PC-3 (cell line): ENCODE results near the gene UFC1. TPM values are rescaled to one million over a fixed set of nuclear protein-coding genes. Genes with fewer than 3 reads are reported as not detected.

Source experiments
- ATAC-seq: fragments of 200-7000 bp; cut with Tn5 transposase; 2 replicates; pipeline ENCODE4 v1.9.1; 2020; ENCODE audit warnings: mild to moderate bottlenecking, moderate library complexity
- BruUV-seq: library from RNA; stranded (reverse); fragments of 400-500 nt; replicated peaks from 2 replicates; lab custom pipeline; 2021; lab: Mats Ljungman, UMichigan
- CTCF ChIA-PET: fragments of 300-600 bp; sonication (Branson Sonifier 250); formaldehyde crosslinking; loops from one replicate; lab custom pipeline; 2022; ENCODE audit warnings: antibody characterized with exemption; lab: Charles Lee
- POLR2A ChIA-PET: fragments of 300-600 bp; sonication (Branson Sonifier 250); formaldehyde crosslinking; loops from one replicate; lab custom pipeline; 2022; ENCODE audit warnings: antibody characterized with exemption; ENCODE audit not compliant: unreplicated experiment; lab: Charles Lee
- DNase-seq: peaks from one replicate; pipeline ENCODE4 v3.0.0-alpha.2; 2015
- H2AFZ ChIP-seq: fragments of 300-600 bp; sonication (generic); 2 replicates; pipeline ENCODE4 v1.6.0; 2016; ENCODE audit warnings: antibody characterized with exemption, low read length
- H3F3A ChIP-seq: fragments of 300-600 bp; sonication (generic); one replicate; pipeline ENCODE4 v1.6.0; 2017; ENCODE audit warnings: antibody characterized with exemption, low read length, control low read depth, mild to moderate bottlenecking; ENCODE audit not compliant: unreplicated experiment
- H3K27ac ChIP-seq: fragments of 300-600 bp; sonication (generic); 2 replicates; pipeline ENCODE4 v1.5.1; 2016; ENCODE audit warnings: mild to moderate bottlenecking, low read length
- H3K27me3 ChIP-seq: fragments of 300-600 bp; sonication (generic); 2 replicates; pipeline ENCODE4 v1.6.1; 2016; ENCODE audit warnings: low read length, mixed read lengths
- H3K36me3 ChIP-seq: fragments of 300-600 bp; sonication (generic); 2 replicates; pipeline ENCODE4 v1.6.1; 2016; ENCODE audit warnings: low read depth, mixed run types, low read length, mixed read lengths
- H3K4me1 ChIP-seq: fragments of 300-600 bp; sonication (generic); 2 replicates; pipeline ENCODE4 v1.5.1; 2016; ENCODE audit warnings: low read length; ENCODE audit not compliant: insufficient read depth
- H3K4me2 ChIP-seq: fragments of 300-600 bp; sonication (generic); 2 replicates; pipeline ENCODE4 v1.6.0; 2016; ENCODE audit warnings: low read length
- H3K4me3 ChIP-seq: fragments of 300-600 bp; sonication (generic); 2 replicates; pipeline ENCODE4 v1.5.1; 2016; ENCODE audit warnings: mild to moderate bottlenecking, low read length, mixed read lengths
- H3K79me2 ChIP-seq: fragments of 300-600 bp; sonication (generic); 2 replicates; pipeline ENCODE4 v1.6.1; 2017; ENCODE audit warnings: low read length, mixed read lengths
- H3K9ac ChIP-seq: fragments of 300-600 bp; sonication (generic); 2 replicates; pipeline ENCODE4 v1.6.0; 2016; ENCODE audit warnings: mild to moderate bottlenecking, low read length
- H3K9me2 ChIP-seq: fragments of 300-600 bp; sonication (generic); replicated peaks from 2 replicates; pipeline ENCODE4 v1.6.1; 2016; ENCODE audit warnings: mixed run types, low read length, mixed read lengths
- H3K9me3 ChIP-seq: fragments of 300-600 bp; sonication (generic); 2 replicates; pipeline ENCODE4 v1.6.1; 2016; ENCODE audit warnings: low read length, mixed read lengths
- H4K20me1 ChIP-seq: fragments of 300-600 bp; sonication (generic); 2 replicates; pipeline ENCODE4 v1.6.1; 2016; ENCODE audit warnings: low read length, mixed read lengths
- CTCF ChIP-seq: fragments of 300-600 bp; sonication (generic); conservative IDR thresholded peaks from 2 replicates; pipeline ENCODE4 v1.5.1; 2017; ENCODE audit warnings: antibody characterized with exemption, low read depth, mild to moderate bottlenecking, low read length
- EZH2 ChIP-seq: fragments of 300-600 bp; sonication (generic); IDR thresholded peaks from one replicate; pipeline ENCODE4 v1.6.1; 2017; ENCODE audit warnings: antibody characterized with exemption, mild to moderate bottlenecking, low read length; ENCODE audit not compliant: unreplicated experiment
- EZH2phosphoT487 ChIP-seq: fragments of 300-600 bp; sonication (generic); IDR thresholded peaks from 2 replicates; pipeline ENCODE4 v1.6.1; 2018; ENCODE audit warnings: mild to moderate bottlenecking, antibody characterized with exemption, low read length, borderline replicate concordance
- intact Hi-C: fragments of 100-400 bp; cut with micrococcal nuclease; formaldehyde crosslinking; loops from 2 replicates; pipeline ENCODE4 v1.9.0; 2023
- total RNA-seq: library from RNA; depleted of rRNA; stranded (reverse); fragments of >200 nt; gene quantifications from 2 replicates; pipeline ENCODE4 v1.2.3, GENCODE V29; 2014

Gene UFC1
- total RNA-seq, 1 experiment from 2014 or later: 113 TPM

GRCh38 chr1:161185732-161186311, 32.0 kb downstream of the UFC1 start:
- Histone ChIP-seq H3K27me3 (no peaks in the 10 kb centered on the region), H3K9me2 (no peaks in the 10 kb centered on the region), H4K20me1 (no peaks in the 10 kb centered on the region), H3F3A (no peaks in the 10 kb centered on the region), H3K9me3 (no peaks in the 10 kb centered on the region), H3K4me3 (no peak overlapping the region), H3K4me2 (no peak overlapping the region), H3K9ac (no peak overlapping the region), H2AFZ (no peak overlapping the region), H3K4me1 (peaks cover 15% of the 10 kb centered on the region), H3K27ac (no peak overlapping the region), H3K79me2 (no peaks in the 10 kb centered on the region), H3K36me3 (no peaks in the 10 kb centered on the region)
- DNase-seq (no peak), ATAC-seq (no peak)
- CTCF ChIA-PET: no interaction called here
- no TSS peak for BruUV-seq
- POLR2A ChIA-PET: interaction anchor here (0.6 kb wide), 1 partner anchor 33 kb away, joined by 6 read pairs; no protein-coding TSS in a partner anchor
- intact Hi-C loops: loop anchor here (10.0 kb wide), 1 partner anchor 559 kb away; the partner anchor contains the start of gene DUSP12
- no peak for TF ChIP-seq CTCF
- TF ChIP-seq EZH2: no peak
- TF ChIP-seq EZH2phosphoT487: no peak

GRCh38 chr1:161187311-161187710, 33.5 kb downstream of the UFC1 start:
- intact Hi-C loops: loop anchor here (10.0 kb wide), 1 partner anchor 557 kb away; the partner anchor contains the start of gene DUSP12
- Histone ChIP-seq H2AFZ (no peak overlapping the region), H3K79me2 (no peaks in the 10 kb centered on the region), H3K4me3 (no peak overlapping the region), H3K27ac (no peak overlapping the region), H4K20me1 (no peaks in the 10 kb centered on the region), H3K9ac (no peak overlapping the region), H3K4me1 (peaks cover 8% of the 10 kb centered on the region), H3K27me3 (no peaks in the 10 kb centered on the region), H3K4me2 (no peak overlapping the region), H3K9me3 (no peaks in the 10 kb centered on the region), H3F3A (no peaks in the 10 kb centered on the region), H3K36me3 (no peaks in the 10 kb centered on the region), H3K9me2 (no peaks in the 10 kb centered on the region)
- ATAC-seq: no peak
- no peak for TF ChIP-seq EZH2
- TF ChIP-seq EZH2phosphoT487: no peak
- no peak for DNase-seq
- BruUV-seq: no TSS peak
- ChIA-PET POLR2A (no interaction called here), CTCF (no interaction called here)

GRCh38 chr1:161188381-161188780, 34.6 kb downstream of the UFC1 start:
- Histone ChIP-seq H3K9me2 (no peaks in the 10 kb centered on the region), H3K9me3 (no peaks in the 10 kb centered on the region), H3K27ac (no peak overlapping the region), H3K4me1 (no peaks in the 10 kb centered on the region), H3K4me2 (no peak overlapping the region), H3K9ac (no peak overlapping the region), H3F3A (no peaks in the 10 kb centered on the region), H2AFZ (no peak overlapping the region), H3K27me3 (no peaks in the 10 kb centered on the region), H3K36me3 (no peaks in the 10 kb centered on the region), H4K20me1 (no peaks in the 10 kb centered on the region), H3K4me3 (no peak overlapping the region), H3K79me2 (no peaks in the 10 kb centered on the region)
- ATAC-seq (no peak), DNase-seq (no peak)
- CTCF ChIA-PET: no interaction called here
- BruUV-seq: no TSS peak
- POLR2A ChIA-PET: no interaction called here
- intact Hi-C loops: loop anchor here (10.0 kb wide), 1 partner anchor 556 kb away; the partner anchor contains the start of gene DUSP12
- TF ChIP-seq CTCF: no peak
- TF ChIP-seq EZH2phosphoT487: no peak
- TF ChIP-seq EZH2: no peak
